Endothelial cell of umbilical vein (primary cell): ENCODE measurements around the gene KCNH1. TPM values are rescaled to one million over a fixed set of nuclear protein-coding genes. Genes with fewer than 3 reads are reported as not detected.

Experiments
- BruUV-seq: library from RNA; stranded (reverse); fragments of 400-500 nt; replicated peaks from 2 replicates; lab custom pipeline; 2021; lab: Mats Ljungman, UMichigan
- CTCF ChIA-PET: fragments of 300-600, 350-600 bp; sonication (Branson Sonifier 250); formaldehyde crosslinking; loops from one replicate; lab custom pipeline; 2021; ENCODE audit warnings: antibody characterized with exemption, inconsistent platforms; lab: Charles Lee
- POLR2A ChIA-PET: fragments of 300-600, 350-600 bp; sonication (Branson Sonifier 250); formaldehyde crosslinking; loops from one replicate; lab custom pipeline; 2021; ENCODE audit warnings: antibody characterized with exemption, inconsistent platforms; lab: Charles Lee
- DNase-seq: peaks from one replicate; pipeline ENCODE4 v3.0.0-alpha.2; 2011; ENCODE audit warnings: low read depth, low spot score
- FAIRE-seq: peaks from 2 replicates; lab custom pipeline; 2011; peaks lifted over from hg19 to GRCh38; lab: Jason Lieb, UNC
- H2AFZ ChIP-seq: 2 replicates; pipeline ENCODE4 v1.6.0; 2012; ENCODE audit warnings: low read depth, low read length, control low read depth, inconsistent platforms
- H3K27ac ChIP-seq: 2 replicates; pipeline ENCODE4 v1.5.1; 2011; ENCODE audit warnings: low read depth, mild to moderate bottlenecking, control low read depth, low read length, moderate library complexity; ENCODE audit not compliant: insufficient read depth
- H3K27me3 ChIP-seq, 2 experiments: 2 replicates each; pipeline versions ENCODE4 v1.6.0 to v1.6.1; 2011; ENCODE audit warnings: low read length in 2 of 2, mixed read lengths in 1 of 2; ENCODE audit not compliant: control insufficient read depth in 2 of 2, insufficient read depth in 2 of 2
- H3K36me3 ChIP-seq, 2 experiments: 2 replicates in 1 of 2; 3 replicates in 1 of 2; pipeline ENCODE4 v1.5.1; 2011; ENCODE audit warnings: low read length in 2 of 2, mild to moderate bottlenecking in 1 of 2, moderate library complexity in 1 of 2; ENCODE audit not compliant: control insufficient read depth in 2 of 2, insufficient read depth in 2 of 2; ENCODE audit errors: extremely low read depth in 1 of 2
- H3K4me1 ChIP-seq: 3 replicates; pipeline ENCODE4 v1.5.1; 2011; ENCODE audit warnings: mild to moderate bottlenecking, low read length; ENCODE audit not compliant: control insufficient read depth, insufficient read depth; ENCODE audit errors: extremely low read depth
- H3K4me2 ChIP-seq: 2 replicates; pipeline ENCODE4 v1.6.1; 2011; ENCODE audit warnings: low read length, control low read depth, mixed read lengths; ENCODE audit not compliant: insufficient read depth
- H3K4me3 ChIP-seq, 3 experiments: fragments of 200-600 bp in 1 of 3; sonication (generic), shearing (Covaris generic) in 1 of 3; replicated peaks in 1 of 3; 2 replicates each; pipeline ENCODE4 v1.5.1; 2011 to 2016; ENCODE audit warnings: control low read depth in 3 of 3, low read length in 3 of 3, mild to moderate bottlenecking in 2 of 3, inconsistent platforms in 1 of 3, low read depth in 1 of 3, moderate library complexity in 1 of 3; ENCODE audit not compliant: insufficient read depth in 1 of 3
- H3K79me2 ChIP-seq: 2 replicates; pipeline ENCODE4 v1.6.0; 2012; ENCODE audit warnings: low read length, inconsistent platforms; ENCODE audit not compliant: control insufficient read depth, insufficient read depth
- H3K9ac ChIP-seq: replicated peaks from 2 replicates; pipeline ENCODE3; 2011; ENCODE audit warnings: low read length, control low read depth; ENCODE audit not compliant: insufficient read depth; ENCODE audit errors: extremely low read depth
- H3K9me1 ChIP-seq: replicated peaks from 3 replicates; pipeline ENCODE4 v1.6.0; 2011; ENCODE audit warnings: mild to moderate bottlenecking, low read length; ENCODE audit not compliant: control insufficient read depth, insufficient read depth; ENCODE audit errors: extremely low read depth
- H3K9me3 ChIP-seq: replicated peaks from 2 replicates; pipeline ENCODE4 v1.5.1; 2012; ENCODE audit warnings: low read length, inconsistent platforms; ENCODE audit not compliant: control insufficient read depth, insufficient read depth
- H4K20me1 ChIP-seq: replicated peaks from 2 replicates; pipeline ENCODE3; 2011; ENCODE audit warnings: mild to moderate bottlenecking, low read length; ENCODE audit not compliant: control insufficient read depth, insufficient read depth; ENCODE audit errors: extremely low read depth
- CTCF ChIP-seq, 2 donors: IDR thresholded peaks; 1 replicate in 1 of 2; 2 replicates in 1 of 2; pipeline ENCODE4 v1.5.1; 2011; ENCODE audit warnings: low read length in 2 of 2, mild to moderate bottlenecking in 2 of 2, moderate library complexity in 2 of 2, control low read depth in 1 of 2, inconsistent platforms in 1 of 2, low read depth in 1 of 2; ENCODE audit not compliant: insufficient read depth in 1 of 2; ENCODE audit errors: extremely low read depth in 1 of 2
- EZH2 ChIP-seq: IDR thresholded peaks from 2 replicates; pipeline ENCODE4 v1.6.1; 2012; ENCODE audit warnings: borderline replicate concordance, low read depth, mild to moderate bottlenecking, moderate library complexity, low read length, inconsistent platforms; ENCODE audit not compliant: severe bottlenecking
- FOS ChIP-seq: IDR thresholded peaks from 2 replicates; pipeline ENCODE4 v1.6.1; 2011; ENCODE audit warnings: mild to moderate bottlenecking, low read length, moderate library complexity, borderline replicate concordance; ENCODE audit not compliant: insufficient read depth
- GATA2 ChIP-seq: IDR thresholded peaks from 2 replicates; pipeline ENCODE4 v1.7.0; 2011; ENCODE audit warnings: low read depth, mild to moderate bottlenecking, moderate library complexity, mixed read lengths, low read length; ENCODE audit not compliant: insufficient read length, insufficient read depth
- JUN ChIP-seq: IDR thresholded peaks from 2 replicates; pipeline ENCODE4 v1.6.1; 2011; ENCODE audit warnings: borderline replicate concordance, low read depth; ENCODE audit not compliant: insufficient read length, insufficient read depth
- MYC ChIP-seq: IDR thresholded peaks from one replicate; pipeline ENCODE4 v1.6.1; 2011; ENCODE audit warnings: mild to moderate bottlenecking, low read depth, low read length
- POLR2A ChIP-seq: IDR thresholded peaks from 2 replicates; pipeline ENCODE4 v1.6.1; 2012; ENCODE audit warnings: low read depth, mild to moderate bottlenecking, control low read depth, low read length
- POLR2AphosphoS5 ChIP-seq: IDR thresholded peaks from 2 replicates; pipeline ENCODE4 v1.6.1; 2012; ENCODE audit warnings: low read depth, mild to moderate bottlenecking, control low read depth, low read length, moderate library complexity; ENCODE audit not compliant: insufficient read depth
- dilution Hi-C: fragments of 300-500 bp; cut with MboI; formaldehyde crosslinking; loops from one replicate; pipeline ENCODE4 v1.15.0; 2019; ENCODE audit warnings: low sequenced_read_pairs; ENCODE audit not compliant: extremely low pct_ligation_motif_present
- intact Hi-C: fragments of 100-400 bp; cut with micrococcal nuclease; formaldehyde crosslinking; loops from one replicate; pipeline ENCODE4 v1.10.0; 2022
- polyA plus RNA-seq, 4 experiments: library from polyadenylated mRNA; depleted of rRNA in 3 of 4; stranded (reverse) in 3 of 4; unstranded in 1 of 4; fragments of >200 nt; gene quantifications; 2 replicates each; pipeline versions ENCODE4 v1.2.1 to v1.2.3, GENCODE V29; 2011 to 2012; ENCODE audit warnings: missing spikeins in 1 of 4
- total RNA-seq: library from RNA; stranded (reverse); gene quantifications from 2 replicates; pipeline ENCODE4 v1.2.3, GENCODE V29; 2021
- TF ChIP-seq, protein P1 (sequence below): IDR thresholded peaks from 2 replicates; pipeline ENCODE4 v1.6.1; 2011; ENCODE audit not compliant: insufficient read depth, insufficient read length

KCNH1 gene
- total and polyA plus RNA-seq, 2 donors (not counting 3 experiments of a cell fraction or from before 2014, with no cell fraction given): not detected

- no peak overlapping the region for H3K4me3 ChIP-seq
- DNase-seq (no peak), FAIRE-seq (no peak)
- TF ChIP-seq POLR2A (no peak), EZH2 (no peak), JUN (no peak), FOS (no peak), POLR2AphosphoS5 (no peak), CTCF (IDR thresholded peaks at IDR 0.05; ENCODE audit: extremely low read depth in 1 of 2, insufficient read depth in 1 of 2, low read depth in 1 of 2, low read length in 2 of 2) (no peak), MYC (no peak), GATA2 (no peak)
- TF ChIP-seq, protein P1, sequence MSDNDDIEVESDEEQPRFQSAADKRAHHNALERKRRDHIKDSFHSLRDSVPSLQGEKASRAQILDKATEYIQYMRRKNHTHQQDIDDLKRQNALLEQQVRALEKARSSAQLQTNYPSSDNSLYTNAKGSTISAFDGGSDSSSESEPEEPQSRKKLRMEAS: no peak
- no peak overlapping the region for H2AFZ ChIP-seq
- H3K36me3 ChIP-seq: no peaks in the 10 kb centered on the region
- intact Hi-C loops (no loop called here), dilution Hi-C loops (no loop called here)
- no TSS peak for BruUV-seq
- no peaks in the 10 kb centered on the region for H3K4me1 ChIP-seq
- no peaks in the 10 kb centered on the region for H3K9me1 ChIP-seq
- ChIA-PET POLR2A (no interaction called here), CTCF (no interaction called here)
- H3K27me3 ChIP-seq: no peaks in the 10 kb centered on the region
- no peaks in the 10 kb centered on the region for H4K20me1 ChIP-seq
- no peak overlapping the region for H3K9ac ChIP-seq
- no peak overlapping the region for H3K27ac ChIP-seq
- H3K79me2 ChIP-seq: no peaks in the 10 kb centered on the region
- no peak overlapping the region for H3K4me2 ChIP-seq
- peaks cover 3% of the 10 kb centered on the region for H3K9me3 ChIP-seq
These were observed 116.8 kb downstream of the KCNH1 start for GRCh38 chr1:211017075-211017718.
